H1 (cell line): ENCODE results near the gene FRMPD1. TPM values are rescaled to one million over a fixed set of nuclear protein-coding genes. Genes with fewer than 3 reads are reported as not detected.

ENCODE experiments used
- EP300 ChIP-seq, 2 experiments: IDR thresholded peaks; 1 replicate in 1 of 2; 2 replicates in 1 of 2; pipeline ENCODE4 v1.6.1; 2011 to 2012; ENCODE audit warnings: low read depth in 2 of 2, low read length in 2 of 2, mild to moderate bottlenecking in 2 of 2, borderline replicate concordance in 1 of 2, inconsistent platforms in 1 of 2, moderate library complexity in 1 of 2
- polyA plus RNA-seq, 7 experiments: library from polyadenylated mRNA; depleted of rRNA in 3 of 7; stranded (reverse) in 5 of 7; unstranded in 2 of 7; fragments of >200 nt in 5 of 7; fragments of 200-250 nt in 2 of 7; gene quantifications; 1 replicate in 5 of 7; 2 replicates in 1 of 7; 4 replicates in 1 of 7; pipeline versions ENCODE4 v1.2.1 to v1.2.3, GENCODE V29; 2011 to 2013; ENCODE audit warnings: missing spikeins in 2 of 7, mixed read lengths in 2 of 7
- total RNA-seq: library from RNA; stranded (reverse); fragmentation: NEBNext Ultra II Directional; extraction: Animal tissue kit (Norgen Biotek cat#: 25700); gene quantifications from 2 replicates; pipeline ENCODE4 v1.2.1, GENCODE V29; 2021
- TF ChIP-seq, protein P1 (sequence below): IDR thresholded peaks from 2 replicates; pipeline ENCODE4 v1.6.1; 2012; ENCODE audit warnings: inconsistent platforms

FRMPD1 gene
- total and polyA plus RNA-seq, 2 of the 8 experiments (the other 6 are each of a cell fraction or from before 2014, with no cell fraction given): 0.27 to 0.32 TPM

DNA sequence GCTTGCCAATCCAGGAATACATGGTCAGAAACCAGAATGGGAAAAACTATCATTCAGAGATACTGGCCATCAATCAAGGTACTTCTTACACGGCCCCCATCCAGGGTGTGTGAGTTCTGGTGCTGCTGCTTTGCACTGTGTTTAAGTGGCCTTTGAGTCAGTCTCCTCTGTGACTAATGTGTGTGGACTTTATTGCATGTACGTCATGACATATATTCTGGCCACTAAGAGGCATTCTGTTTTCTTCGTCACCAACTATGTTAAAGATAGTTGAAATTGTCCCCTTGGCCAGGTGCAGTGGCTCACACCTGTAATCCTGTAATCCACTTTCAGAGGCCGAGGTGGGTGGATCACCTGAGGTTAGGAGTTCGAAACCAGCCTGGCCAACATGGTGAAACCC lies 125.6 kb downstream of the FRMPD1 start (continued):
- no peak for TF ChIP-seq EP300 (IDR thresholded peaks at IDR 0.05; ENCODE audit: borderline replicate concordance in 1 of 2, low read depth in 2 of 2, low read length in 2 of 2)
- TF ChIP-seq, protein P1, sequence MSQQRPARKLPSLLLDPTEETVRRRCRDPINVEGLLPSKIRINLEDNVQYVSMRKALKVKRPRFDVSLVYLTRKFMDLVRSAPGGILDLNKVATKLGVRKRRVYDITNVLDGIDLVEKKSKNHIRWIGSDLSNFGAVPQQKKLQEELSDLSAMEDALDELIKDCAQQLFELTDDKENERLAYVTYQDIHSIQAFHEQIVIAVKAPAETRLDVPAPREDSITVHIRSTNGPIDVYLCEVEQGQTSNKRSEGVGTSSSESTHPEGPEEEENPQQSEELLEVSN: no peak
